Measurements from ENCODE around the gene MEGF11. TPM values are rescaled to one million over a fixed set of nuclear protein-coding genes. Genes with fewer than 3 reads are reported as not detected.

Gene MEGF11
- total and polyA plus RNA-seq, 8 donors = 0.05 to 0.92 (median 0.14) TPM; not detected in 4

GRCh38 chr15:66195621-66196230 is 57.8 kb downstream of the MEGF11 start:
- Histone ChIP-seq H3K9me3 (no peaks in the 10 kb centered on the region), H3K4me1 (no peaks in the 10 kb centered on the region), H3K27me3 (peaks cover 0 to 6% (median 0%) of the 10 kb centered on the region in 3 donors), H3K36me3 (no peaks in the 10 kb centered on the region), H3K4me3 (no peak overlapping the region), H3K27ac (no peak overlapping the region)
- intact Hi-C loops (cut with DNase I; ENCODE audit: low total_unique reads) = no loop called here
- DNase-seq = no peak
- 81 to 84% (median 82%) methylated on average over 10 of the region's 10 CpGs for WGBS, 5 donors
- TF ChIP-seq POLR2A (IDR thresholded peaks at IDR 0.05) (no peak), EP300 (IDR thresholded peaks at IDR 0.05) (no peak), POLR2AphosphoS5 (IDR thresholded peaks at IDR 0.05) (no peak), CTCF (IDR thresholded peaks at IDR 0.05) (no peak)

GRCh38 chr15:66193066-66193465 is 60.5 kb downstream of the MEGF11 start:
- H3K36me3 ChIP-seq = no peaks in the 10 kb centered on the region
- WGBS, 5 donors = 86 to 92% (median 90%) methylated on average over 3 of the region's 3 CpGs
- H3K4me3 ChIP-seq = no peak overlapping the region
- no peaks in the 10 kb centered on the region for H3K9me3 ChIP-seq
- no peak for DNase-seq
- TF ChIP-seq POLR2AphosphoS5 (IDR thresholded peaks at IDR 0.05) = no peak
- TF ChIP-seq CTCF (IDR thresholded peaks at IDR 0.05) = no peak
- no peak for TF ChIP-seq POLR2A (IDR thresholded peaks at IDR 0.05)
- no peak for TF ChIP-seq EP300 (IDR thresholded peaks at IDR 0.05)
- intact Hi-C loops (cut with DNase I; ENCODE audit: low total_unique reads) = no loop called here
- no peaks in the 10 kb centered on the region for H3K4me1 ChIP-seq
- H3K27me3 ChIP-seq = peaks cover 0 to 12% (median 0%) of the 10 kb centered on the region in 3 donors
- H3K27ac ChIP-seq = no peak overlapping the region

GRCh38 chr15:66190746-66191145 is 62.8 kb downstream of the MEGF11 start:
- Histone ChIP-seq H3K27ac (no peak overlapping the region), H3K4me1 (peaks cover 0 to 2% (median 0%) of the 10 kb centered on the region in 4 donors), H3K36me3 (no peaks in the 10 kb centered on the region), H3K9me3 (no peaks in the 10 kb centered on the region), H3K27me3 (peaks cover 0 to 29% (median 0%) of the 10 kb centered on the region in 3 donors), H3K4me3 (no peak overlapping the region)
- no peak for TF ChIP-seq POLR2AphosphoS5 (IDR thresholded peaks at IDR 0.05)
- TF ChIP-seq EP300 (IDR thresholded peaks at IDR 0.05) = no peak
- TF ChIP-seq POLR2A (IDR thresholded peaks at IDR 0.05) = no peak
- no peak for TF ChIP-seq CTCF (IDR thresholded peaks at IDR 0.05)
- 62 to 78% (median 77%) methylated on average over 5 of the region's 5 CpGs for WGBS, 5 donors
- intact Hi-C loops (cut with DNase I; ENCODE audit: low total_unique reads) = no loop called here
- DNase-seq = no peak

GRCh38 chr15:66189291-66189690 is 64.3 kb downstream of the MEGF11 start:
- WGBS, 5 donors = 80 to 84% (median 82%) methylated on average over 6 of the region's 6 CpGs
- H3K36me3 ChIP-seq = no peaks in the 10 kb centered on the region
- H3K27ac ChIP-seq = no peak overlapping the region
- intact Hi-C loops (cut with DNase I; ENCODE audit: low total_unique reads) = no loop called here
- peaks cover 0 to 43% (median 0%) of the 10 kb centered on the region in 3 donors for H3K27me3 ChIP-seq
- H3K4me3 ChIP-seq = no peak overlapping the region
- H3K4me1 ChIP-seq = peaks cover 0 to 10% (median 0%) of the 10 kb centered on the region in 4 donors
- H3K9me3 ChIP-seq = no peaks in the 10 kb centered on the region
- DNase-seq = no peak
- TF ChIP-seq CTCF (IDR thresholded peaks at IDR 0.05) = no peak
- no peak for TF ChIP-seq POLR2A (IDR thresholded peaks at IDR 0.05)
- no peak for TF ChIP-seq EP300 (IDR thresholded peaks at IDR 0.05)
- TF ChIP-seq POLR2AphosphoS5 (IDR thresholded peaks at IDR 0.05) = no peak
